ENCODE results near the gene VRK2. TPM values are rescaled to one million over a fixed set of nuclear protein-coding genes. Genes with fewer than 3 reads are reported as not detected.

The VRK2 gene
- total RNA-seq, 2 donors from 2014 or later: 20.5 to 27.2 TPM

DNA sequence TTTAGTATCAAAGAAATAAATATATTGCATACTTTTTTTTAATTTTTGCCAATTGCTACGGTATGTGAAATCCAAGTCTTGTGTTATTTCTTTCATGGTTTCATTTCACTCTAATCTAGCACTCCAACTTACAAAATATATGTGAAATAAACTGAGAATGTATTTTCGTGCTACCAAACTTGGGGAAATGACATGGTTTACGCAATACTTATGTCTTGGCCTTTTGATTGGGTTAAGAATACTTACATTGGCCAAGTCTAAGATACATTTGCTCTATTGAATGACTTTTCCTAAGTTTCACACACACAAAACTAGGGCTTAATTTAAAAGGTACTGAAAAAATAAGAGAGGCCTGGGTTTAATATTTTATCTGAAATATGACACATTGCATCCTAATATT is 80.5 kb downstream of the VRK2 start:
- DNase-seq: no peak
- TF ChIP-seq, protein P1, sequence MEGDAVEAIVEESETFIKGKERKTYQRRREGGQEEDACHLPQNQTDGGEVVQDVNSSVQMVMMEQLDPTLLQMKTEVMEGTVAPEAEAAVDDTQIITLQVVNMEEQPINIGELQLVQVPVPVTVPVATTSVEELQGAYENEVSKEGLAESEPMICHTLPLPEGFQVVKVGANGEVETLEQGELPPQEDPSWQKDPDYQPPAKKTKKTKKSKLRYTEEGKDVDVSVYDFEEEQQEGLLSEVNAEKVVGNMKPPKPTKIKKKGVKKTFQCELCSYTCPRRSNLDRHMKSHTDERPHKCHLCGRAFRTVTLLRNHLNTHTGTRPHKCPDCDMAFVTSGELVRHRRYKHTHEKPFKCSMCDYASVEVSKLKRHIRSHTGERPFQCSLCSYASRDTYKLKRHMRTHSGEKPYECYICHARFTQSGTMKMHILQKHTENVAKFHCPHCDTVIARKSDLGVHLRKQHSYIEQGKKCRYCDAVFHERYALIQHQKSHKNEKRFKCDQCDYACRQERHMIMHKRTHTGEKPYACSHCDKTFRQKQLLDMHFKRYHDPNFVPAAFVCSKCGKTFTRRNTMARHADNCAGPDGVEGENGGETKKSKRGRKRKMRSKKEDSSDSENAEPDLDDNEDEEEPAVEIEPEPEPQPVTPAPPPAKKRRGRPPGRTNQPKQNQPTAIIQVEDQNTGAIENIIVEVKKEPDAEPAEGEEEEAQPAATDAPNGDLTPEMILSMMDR (IDR thresholded peaks at IDR 0.05): no peak
- intact Hi-C loops (cut with DNase I): no loop called here

DNA sequence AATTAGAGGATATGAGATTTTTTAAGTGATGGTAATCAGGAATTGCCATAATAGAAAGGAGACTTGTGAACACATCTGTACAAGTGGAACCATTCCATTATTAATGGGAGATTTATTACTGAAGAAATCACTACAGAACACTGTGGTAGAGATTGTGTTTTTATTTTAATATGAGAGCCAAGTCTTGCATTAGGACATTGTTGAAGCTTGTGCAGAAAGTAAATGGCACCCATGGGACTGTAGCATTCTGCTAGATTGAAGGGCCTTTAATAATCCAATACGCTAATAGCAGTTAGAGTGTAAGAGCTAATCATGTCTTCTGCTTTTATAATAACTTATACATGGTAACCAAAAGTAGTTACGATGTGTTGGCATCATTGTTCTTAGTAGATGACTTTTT is 83.6 kb downstream of the VRK2 start:
- Histone ChIP-seq H3K27me3 (no peaks in the 10 kb centered on the region), H3K9ac (ENCODE audit: low read depth in 2 of 2, low read length in 2 of 2) (no peak overlapping the region), H3K4me1 (no peaks in the 10 kb centered on the region), H3K36me3 (no peaks in the 10 kb centered on the region), H3K4me3 (no peak overlapping the region), H3K27ac (no peak overlapping the region), H3K9me3 (no peaks in the 10 kb centered on the region)
- intact Hi-C loops (cut with DNase I): no loop called here
- TF ChIP-seq, protein P1 (IDR thresholded peaks at IDR 0.05): no peak
- DNase-seq: no peak

More for the DNA sequence above, 80.5 kb downstream of the VRK2 start:
- Histone ChIP-seq H3K9ac (ENCODE audit: low read depth in 2 of 2, low read length in 2 of 2) (no peak overlapping the region), H3K4me3 (no peak overlapping the region), H3K27me3 (no peaks in the 10 kb centered on the region), H3K4me1 (no peaks in the 10 kb centered on the region), H3K9me3 (no peaks in the 10 kb centered on the region), H3K27ac (no peak overlapping the region), H3K36me3 (no peaks in the 10 kb centered on the region)

DNA sequence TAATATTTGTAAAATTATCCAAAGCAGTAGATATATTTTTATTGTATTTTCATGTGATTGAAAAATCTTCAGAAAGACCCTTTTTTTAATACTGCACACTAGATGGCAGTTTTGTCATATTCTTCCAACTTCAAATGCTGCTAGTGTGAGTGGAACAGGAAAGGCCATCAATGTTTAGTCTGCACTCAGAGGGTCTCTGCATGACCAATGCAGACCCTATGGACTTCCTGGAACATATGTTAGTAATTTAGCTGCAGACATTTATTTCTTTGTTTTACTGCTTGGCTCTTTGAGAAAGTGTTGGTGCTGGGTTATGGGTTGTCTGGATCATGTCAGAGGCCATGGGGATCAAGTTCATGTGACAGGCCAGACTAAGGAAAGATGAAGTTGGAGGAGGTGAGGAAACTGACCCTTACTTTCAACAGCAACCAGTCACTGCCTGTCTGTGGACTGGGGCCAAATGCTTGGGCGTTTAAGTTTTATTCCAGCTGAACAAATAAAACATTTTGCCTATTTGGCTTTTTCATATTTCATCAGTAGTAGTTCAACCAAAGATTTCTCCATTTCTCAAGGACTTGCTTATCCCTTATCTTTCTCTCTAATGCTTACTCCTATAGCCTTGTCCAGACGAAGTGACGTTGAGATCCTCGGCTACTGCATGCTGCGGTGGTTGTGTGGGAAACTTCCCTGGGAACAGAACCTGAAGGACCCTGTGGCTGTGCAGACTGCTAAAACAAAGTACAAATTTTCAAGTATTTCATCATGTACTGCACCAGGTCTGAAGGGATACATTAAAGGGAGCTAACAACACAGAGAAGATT is 84.8 kb downstream of the VRK2 start:
- TF ChIP-seq, protein P1 (IDR thresholded peaks at IDR 0.05): no peak
- no peak for DNase-seq
- intact Hi-C loops (cut with DNase I): no loop called here
- H3K36me3 ChIP-seq: no peaks in the 10 kb centered on the region
- no peak overlapping the region for H3K9ac ChIP-seq (ENCODE audit: low read depth in 2 of 2, low read length in 2 of 2)
- no peaks in the 10 kb centered on the region for H3K4me1 ChIP-seq
- H3K27ac ChIP-seq: no peak overlapping the region
- no peak overlapping the region for H3K4me3 ChIP-seq
- H3K9me3 ChIP-seq: no peaks in the 10 kb centered on the region
- no peaks in the 10 kb centered on the region for H3K27me3 ChIP-seq

DNA sequence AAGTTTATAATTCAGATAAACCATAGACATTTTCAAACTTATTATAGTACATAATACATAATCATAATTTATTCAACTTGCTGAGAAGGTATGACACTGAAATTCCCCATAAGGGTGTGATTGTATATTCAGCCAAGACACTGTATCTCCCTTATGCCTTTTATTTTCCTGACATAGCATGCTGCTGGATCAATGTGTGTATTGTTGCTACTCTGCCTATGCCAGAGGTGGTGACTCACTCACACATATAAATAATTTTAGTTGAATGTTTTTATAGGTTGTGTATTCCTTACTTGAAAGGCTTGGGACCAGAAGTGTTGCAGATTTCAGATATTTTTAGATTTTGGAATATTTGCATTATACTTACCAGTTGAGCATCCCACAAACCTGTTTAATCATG is 86.8 kb downstream of the VRK2 start:
- intact Hi-C loops (cut with DNase I): no loop called here
- no peaks in the 10 kb centered on the region for H3K9me3 ChIP-seq

DNA sequence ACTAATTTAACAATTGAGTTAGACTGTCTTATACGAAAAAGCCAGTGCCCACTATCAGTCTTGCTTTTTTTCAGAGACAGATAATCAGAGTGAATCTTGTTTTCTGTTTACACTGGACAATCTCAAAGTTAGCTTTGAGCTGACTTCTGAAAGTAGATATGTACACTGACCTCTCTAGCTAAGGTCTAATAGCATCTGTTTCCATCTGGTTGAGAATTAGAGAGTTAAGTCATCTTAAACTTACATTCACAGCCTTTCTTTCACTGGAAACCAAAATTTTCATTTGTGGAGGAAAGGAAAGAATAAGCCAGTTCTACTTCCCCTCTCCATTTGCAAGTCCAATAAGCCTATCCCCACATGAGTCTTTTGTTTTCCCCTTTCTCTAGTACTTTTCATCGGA is 89.3 kb downstream of the VRK2 start:
- TF ChIP-seq, protein P1 (IDR thresholded peaks at IDR 0.05): no peak
- no peaks in the 10 kb centered on the region for H3K36me3 ChIP-seq
- H3K9ac ChIP-seq (ENCODE audit: low read depth in 2 of 2, low read length in 2 of 2): no peak overlapping the region
- H3K27me3 ChIP-seq: no peaks in the 10 kb centered on the region
- intact Hi-C loops (cut with DNase I): no loop called here
- no peaks in the 10 kb centered on the region for H3K4me1 ChIP-seq
- H3K27ac ChIP-seq: no peak overlapping the region
- no peaks in the 10 kb centered on the region for H3K9me3 ChIP-seq
- DNase-seq: no peak
- H3K4me3 ChIP-seq: no peak overlapping the region

More for the DNA sequence above, 86.8 kb downstream of the VRK2 start:
- H3K27ac ChIP-seq: no peak overlapping the region
- no peaks in the 10 kb centered on the region for H3K27me3 ChIP-seq
- no peaks in the 10 kb centered on the region for H3K36me3 ChIP-seq
- no peak for DNase-seq
- no peaks in the 10 kb centered on the region for H3K4me1 ChIP-seq
- TF ChIP-seq, protein P1 (IDR thresholded peaks at IDR 0.05): no peak
- H3K9ac ChIP-seq (ENCODE audit: low read depth in 2 of 2, low read length in 2 of 2): no peak overlapping the region
- H3K4me3 ChIP-seq: no peak overlapping the region

Measured in colonic mucosa (tissue), 4 donors.